Activated CD8-positive, alpha-beta T cell treated with anti-CD3 and anti-CD28 coated beads for 36 hours (primary cell): ENCODE results near the gene ITPRIP. TPM values are rescaled to one million over a fixed set of nuclear protein-coding genes. Genes with fewer than 3 reads are reported as not detected.

Experiments used
- ATAC-seq: fragments of 200-7000 bp; cut with Tn5 transposase; one replicate; pipeline ENCODE4 v1.10.0; 2021; ENCODE audit warnings: mild to moderate bottlenecking, moderate library complexity
- CTCF ChIA-PET: fragments of 350-600 bp; sonication (Branson Sonifier 250); formaldehyde crosslinking; loops from one replicate; lab custom pipeline; 2021; ENCODE audit warnings: antibody characterized with exemption; lab: Charles Lee
- POLR2A ChIA-PET: fragments of 350-600 bp; sonication (Branson Sonifier 250); formaldehyde crosslinking; loops from one replicate; lab custom pipeline; 2021; ENCODE audit warnings: antibody characterized with exemption; lab: Charles Lee
- DNase-seq: peaks from one replicate; pipeline ENCODE4 v3.0.0-alpha.2; 2020
- H3K27ac Mint-ChIP-seq: one replicate; pipeline ENCODE4 v1.8.0; 2021; ENCODE audit warnings: mild to moderate bottlenecking, mixed read lengths
- H3K27me3 Mint-ChIP-seq: one replicate; pipeline ENCODE4 v1.8.0; 2021; ENCODE audit warnings: mixed read lengths
- H3K36me3 Mint-ChIP-seq: one replicate; pipeline ENCODE4 v1.8.0; 2021; ENCODE audit warnings: low read depth, mixed read lengths
- H3K4me1 Mint-ChIP-seq: one replicate; pipeline ENCODE4 v1.8.0; 2021; ENCODE audit warnings: low read depth, mixed read lengths
- H3K4me3 Mint-ChIP-seq: one replicate; pipeline ENCODE4 v1.8.0; 2021; ENCODE audit warnings: mild to moderate bottlenecking, moderate library complexity, mixed read lengths
- H3K9me3 Mint-ChIP-seq: one replicate; pipeline ENCODE4 v1.8.0; 2021; ENCODE audit warnings: mixed read lengths
- intact Hi-C: fragments of 100-400 bp; cut with micrococcal nuclease; formaldehyde crosslinking; loops from one replicate; pipeline ENCODE4 v1.10.0; 2022
- total RNA-seq, 2 experiments: library from RNA; stranded (reverse); gene quantifications; one replicate each; pipeline ENCODE4 v1.2.3, GENCODE V29; 2021
- TF ChIP-seq, protein P1 (sequence below): fragments of 200-600 bp; IDR thresholded peaks from one replicate; pipeline ENCODE4 v1.8.0; 2022; ENCODE audit warnings: antibody characterized with exemption, mild to moderate bottlenecking

ITPRIP gene
- total RNA-seq, 2 experiments from 2014 or later = 18.3 to 18.9 TPM

DNA sequence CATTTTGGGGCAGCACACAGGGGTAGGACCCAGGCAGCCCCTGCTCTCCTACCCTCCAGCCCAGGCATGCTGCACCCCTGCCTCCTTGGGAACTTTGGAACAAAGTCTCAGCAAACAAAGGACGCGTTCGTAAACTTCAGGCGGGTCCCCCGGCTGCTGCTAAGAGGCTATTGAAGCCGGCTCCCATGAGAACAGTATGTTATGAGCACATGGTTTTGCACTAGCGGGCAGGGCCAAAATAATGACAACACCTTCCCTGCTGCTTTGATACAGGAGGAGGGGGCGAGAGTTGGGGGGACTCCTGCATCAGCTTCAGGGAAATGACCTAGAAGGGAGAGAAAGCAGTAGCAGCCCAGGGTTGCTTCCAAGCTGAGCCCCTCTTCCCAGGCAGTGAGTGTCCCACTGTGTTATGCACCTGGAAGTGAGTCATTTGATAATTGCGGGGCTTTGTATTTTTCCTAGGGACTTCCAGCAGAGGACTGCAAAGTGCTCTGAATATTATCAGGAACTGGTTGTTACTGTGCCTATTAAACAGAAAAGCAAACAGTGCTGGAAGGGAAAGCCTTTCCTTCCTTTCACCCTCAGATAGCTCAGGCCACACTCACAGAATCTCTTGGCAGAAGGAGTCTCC lies 6.9 kb downstream of the ITPRIP start:
- TF ChIP-seq, protein P1, sequence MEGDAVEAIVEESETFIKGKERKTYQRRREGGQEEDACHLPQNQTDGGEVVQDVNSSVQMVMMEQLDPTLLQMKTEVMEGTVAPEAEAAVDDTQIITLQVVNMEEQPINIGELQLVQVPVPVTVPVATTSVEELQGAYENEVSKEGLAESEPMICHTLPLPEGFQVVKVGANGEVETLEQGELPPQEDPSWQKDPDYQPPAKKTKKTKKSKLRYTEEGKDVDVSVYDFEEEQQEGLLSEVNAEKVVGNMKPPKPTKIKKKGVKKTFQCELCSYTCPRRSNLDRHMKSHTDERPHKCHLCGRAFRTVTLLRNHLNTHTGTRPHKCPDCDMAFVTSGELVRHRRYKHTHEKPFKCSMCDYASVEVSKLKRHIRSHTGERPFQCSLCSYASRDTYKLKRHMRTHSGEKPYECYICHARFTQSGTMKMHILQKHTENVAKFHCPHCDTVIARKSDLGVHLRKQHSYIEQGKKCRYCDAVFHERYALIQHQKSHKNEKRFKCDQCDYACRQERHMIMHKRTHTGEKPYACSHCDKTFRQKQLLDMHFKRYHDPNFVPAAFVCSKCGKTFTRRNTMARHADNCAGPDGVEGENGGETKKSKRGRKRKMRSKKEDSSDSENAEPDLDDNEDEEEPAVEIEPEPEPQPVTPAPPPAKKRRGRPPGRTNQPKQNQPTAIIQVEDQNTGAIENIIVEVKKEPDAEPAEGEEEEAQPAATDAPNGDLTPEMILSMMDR = no peak
- intact Hi-C loops = no loop called here
- H3K36me3 Mint-ChIP-seq = peaks cover 27% of the 10 kb centered on the region
- CTCF ChIA-PET = interaction anchor here (3.1 kb wide), 1 partner anchor 25 kb away, joined by 23 read pairs; no protein-coding TSS in a partner anchor
- DNase-seq (no peak), ATAC-seq (no peak)
- POLR2A ChIA-PET = interaction anchor here (0.8 to 3.1 kb wide), 3 partner anchors 7 to 22 kb away, joined by 3 to 29 read pairs (median 6); partner anchors contain the start of gene ITPRIP
- no peaks in the 10 kb centered on the region for H3K9me3 Mint-ChIP-seq
- no peak overlapping the region for H3K4me3 Mint-ChIP-seq
- H3K27ac Mint-ChIP-seq = peak overlapping the region; percentile 43
- peaks cover 98% of the 10 kb centered on the region for H3K4me1 Mint-ChIP-seq
- H3K27me3 Mint-ChIP-seq = no peaks in the 10 kb centered on the region

DNA sequence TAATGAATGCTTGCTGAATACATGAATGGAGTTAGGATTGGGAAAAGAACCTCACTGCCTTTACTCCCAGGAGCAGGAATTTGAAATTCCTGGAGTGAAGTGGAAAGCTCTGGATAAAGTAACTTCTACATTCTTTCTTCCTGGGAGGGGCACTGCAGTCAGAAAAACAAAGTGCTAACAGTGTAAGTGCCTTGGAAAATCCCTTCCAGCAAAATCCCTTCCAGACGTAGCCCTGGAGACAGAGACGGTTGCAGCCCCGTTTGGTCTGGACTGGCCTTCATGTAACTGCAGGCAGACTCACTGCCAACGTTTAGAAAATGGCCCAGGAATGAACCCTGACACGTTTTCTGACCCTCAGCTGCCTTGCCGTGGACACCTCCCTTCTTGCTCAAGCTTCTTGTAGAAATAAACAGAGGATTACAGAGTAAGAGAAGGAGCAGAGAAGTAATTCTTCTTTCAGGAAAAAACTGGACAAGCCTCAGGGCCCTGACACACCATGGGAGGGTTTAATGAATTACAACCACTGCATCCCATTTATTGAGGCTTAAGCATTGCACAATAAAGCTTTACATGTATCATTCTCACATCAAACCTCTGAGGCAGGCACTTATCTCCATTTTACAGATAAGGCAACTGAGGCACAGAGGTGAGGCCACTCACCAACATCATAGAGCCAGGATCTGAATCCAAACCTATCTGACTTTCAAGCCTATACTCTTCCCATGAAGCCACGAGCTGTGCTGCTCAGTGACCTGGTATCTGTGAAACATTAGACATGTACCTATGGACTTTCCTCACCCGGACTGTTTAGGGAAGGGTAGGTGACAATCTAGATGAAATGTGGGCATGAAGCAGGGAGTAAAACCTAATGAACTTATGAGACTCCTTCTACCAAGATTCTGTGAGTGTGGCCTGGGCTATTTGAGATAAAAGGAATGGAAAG lies 7.8 kb downstream of the ITPRIP start:
- Mint-ChIP-seq H3K9me3 (no peaks in the 10 kb centered on the region), H3K27me3 (no peaks in the 10 kb centered on the region), H3K4me3 (peak overlapping the region; percentile 73), H3K4me1 (peaks cover 98% of the 10 kb centered on the region), H3K36me3 (peaks cover 28% of the 10 kb centered on the region), H3K27ac (peak overlapping the region; percentile 98)
- DNase-seq (no peak), ATAC-seq (no peak)
- CTCF ChIA-PET = interaction anchor here (2.0 to 3.1 kb wide), 5 partner anchors 8 to 56 kb away, joined by 5 to 23 read pairs (median 17); partner anchors contain the start of gene ITPRIP
- intact Hi-C loops = no loop called here
- TF ChIP-seq, protein P1 = no peak
- POLR2A ChIA-PET = interaction anchor here (0.8 to 3.1 kb wide), 4 partner anchors 8 to 60 kb away, joined by 3 to 29 read pairs (median 4); partner anchors contain the start of gene ITPRIP

DNA sequence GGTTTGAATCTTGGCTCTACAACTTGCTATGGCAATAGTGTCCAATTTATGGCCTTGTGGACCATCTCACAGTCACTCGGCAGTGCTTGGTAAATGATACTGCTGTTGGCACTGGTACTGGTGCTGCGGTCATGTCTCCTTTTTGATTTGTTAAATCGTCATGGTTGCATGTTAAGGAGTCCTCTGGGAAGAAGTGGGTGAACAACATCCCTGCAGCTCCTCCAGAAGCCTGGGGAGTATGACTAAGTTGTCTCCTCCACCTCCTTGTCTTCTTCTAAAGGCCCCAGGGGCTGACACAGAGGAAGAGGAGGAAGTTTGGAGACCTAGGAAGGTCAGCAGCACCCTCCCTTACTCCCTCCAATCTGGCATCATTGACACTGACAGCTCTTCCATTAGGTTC lies 8.5 kb downstream of the ITPRIP start:
- Mint-ChIP-seq H3K27me3 (no peaks in the 10 kb centered on the region), H3K4me3 (peak overlapping the region; percentile 73)
- POLR2A ChIA-PET = interaction anchor here (1.1 to 3.1 kb wide), 3 partner anchors 9 to 59 kb away, joined by 3 to 29 read pairs (median 8); partner anchors contain the start of gene ITPRIP

DNA sequence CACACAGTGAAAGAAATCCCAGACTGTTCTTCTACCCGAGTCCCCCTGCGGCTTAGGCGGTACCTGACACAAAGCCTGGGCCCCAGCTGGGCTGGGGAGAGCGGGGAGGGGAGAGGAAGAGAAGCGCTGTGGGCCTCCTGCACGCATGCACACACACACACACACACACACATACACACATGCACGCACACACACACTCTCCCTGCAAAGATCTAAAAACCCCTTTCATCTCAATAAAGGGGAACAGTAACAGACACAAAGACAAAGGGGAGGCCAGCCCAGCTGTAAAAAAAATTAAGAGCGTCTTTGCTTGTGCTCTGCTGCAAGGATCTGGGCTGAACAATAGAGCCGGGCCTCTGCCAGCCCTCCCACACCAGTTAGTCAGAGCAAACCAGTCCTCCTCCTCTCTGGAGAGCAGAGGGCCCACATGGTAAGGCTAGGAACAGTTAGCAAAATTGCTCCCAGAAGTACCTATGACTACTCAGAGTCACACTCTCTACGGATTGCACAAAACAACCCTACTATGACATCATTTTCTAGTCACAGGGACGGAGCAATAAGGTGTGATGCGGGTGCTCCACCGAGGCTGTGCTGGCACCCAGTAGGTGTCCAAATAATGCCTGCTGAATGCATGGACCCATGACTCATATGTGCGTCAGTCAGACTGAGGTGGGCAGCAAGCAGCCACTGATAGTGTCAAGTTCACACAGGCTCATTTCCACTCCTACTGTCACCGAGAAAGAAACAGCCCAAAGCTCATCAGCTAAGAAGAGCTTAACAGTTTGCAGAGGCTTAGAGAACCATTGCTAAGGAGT lies 9.2 kb downstream of the ITPRIP start:
- TF ChIP-seq, protein P1 = no peak
- POLR2A ChIA-PET = interaction anchor here (0.9 to 3.1 kb wide), 6 partner anchors 10 to 260 kb away, joined by 3 to 29 read pairs (median 4); partner anchors contain the start of gene ITPRIP

More for the DNA sequence above, 8.5 kb downstream of the ITPRIP start:
- Mint-ChIP-seq H3K36me3 (peaks cover 28% of the 10 kb centered on the region), H3K4me1 (peaks cover 96% of the 10 kb centered on the region), H3K27ac (peak overlapping the region; percentile 98), H3K9me3 (no peaks in the 10 kb centered on the region)
- CTCF ChIA-PET = interaction anchor here (1.1 to 3.1 kb wide), 6 partner anchors 9 to 55 kb away, joined by 3 to 23 read pairs (median 14); partner anchors contain the start of gene ITPRIP
- intact Hi-C loops = no loop called here
- peak; percentile 2 for ATAC-seq
- TF ChIP-seq, protein P1 = no peak
- no peak for DNase-seq

More for the DNA sequence above, 9.2 kb downstream of the ITPRIP start:
- H3K27ac Mint-ChIP-seq = peak overlapping the region; percentile 98
- intact Hi-C loops = no loop called here
- peaks cover 96% of the 10 kb centered on the region for H3K4me1 Mint-ChIP-seq
- CTCF ChIA-PET = interaction anchor here (1.1 to 3.1 kb wide), 7 partner anchors 7 to 54 kb away, joined by 3 to 23 read pairs (median 11); partner anchors contain the start of gene ITPRIP
- H3K36me3 Mint-ChIP-seq = peaks cover 32% of the 10 kb centered on the region
- DNase-seq (peak; percentile 94), ATAC-seq (peak; percentile 86)
- H3K9me3 Mint-ChIP-seq = no peaks in the 10 kb centered on the region
- H3K4me3 Mint-ChIP-seq = peak overlapping the region; percentile 73
- H3K27me3 Mint-ChIP-seq = no peaks in the 10 kb centered on the region
